NCI-H774 (cell line): Measurements from ENCODE around the gene SMARCC2.
"Not testable (repeated sequence)": the region's sequence is repeated elsewhere in the genome, so short reads cannot be mapped to it uniquely, and the experiment has no call there.

Source experiments
- DNase-seq: peaks from one replicate; lab custom pipeline; 2025; lab: John Stamatoyannopoulos, UW

SMARCC2 gene

GRCh38 chr12:56163533-56164344 lies 25.5 kb downstream of the SMARCC2 start:
- no peak for DNase-seq

DNA sequence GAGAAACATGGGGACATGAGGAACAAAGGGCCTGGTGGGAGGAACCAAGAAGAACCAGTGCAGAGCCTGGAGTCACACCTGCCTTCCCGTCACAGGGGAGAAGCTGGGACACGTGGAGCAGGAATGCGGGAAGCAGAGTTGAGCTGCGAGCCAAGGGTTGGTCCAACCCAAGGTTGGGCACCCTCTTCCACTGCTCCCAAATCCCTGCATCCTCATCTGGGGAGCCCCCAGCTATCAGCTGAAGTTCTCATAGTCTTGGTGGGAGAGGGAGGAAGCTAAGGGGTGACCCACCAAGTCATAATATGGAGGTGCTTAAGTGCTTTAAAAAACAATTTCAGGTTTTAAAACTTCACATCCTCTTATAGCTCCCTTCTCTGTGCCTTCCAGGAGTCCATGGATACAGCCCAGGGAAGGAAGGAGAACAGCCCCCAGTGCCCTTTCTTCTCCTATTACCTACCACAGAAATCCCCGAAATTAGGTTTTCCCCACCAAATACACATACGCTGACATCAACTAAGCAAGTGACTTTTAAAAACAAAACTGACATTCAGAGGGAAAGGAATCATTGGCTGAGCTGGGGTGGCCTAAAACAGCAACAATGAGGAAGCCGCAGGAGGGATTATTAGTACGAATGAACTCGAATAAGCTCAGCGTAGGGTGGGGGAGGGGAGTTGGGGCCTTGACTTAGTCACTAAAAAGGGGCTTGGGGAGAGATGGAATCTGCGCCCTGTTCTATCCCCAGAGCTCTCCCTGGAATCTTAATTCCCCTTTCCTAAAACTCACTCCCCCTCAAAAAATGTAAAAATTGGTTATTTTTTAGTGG lies 26.6 kb downstream of the SMARCC2 start:
- no peak for DNase-seq

GRCh38 chr12:56161690-56162351 lies 27.5 kb downstream of the SMARCC2 start:
- DNase-seq, result no peak

- no peak for DNase-seq
Measured at GRCh38 chr12:56160894-56161689, 28.2 kb downstream of the SMARCC2 start.

DNA sequence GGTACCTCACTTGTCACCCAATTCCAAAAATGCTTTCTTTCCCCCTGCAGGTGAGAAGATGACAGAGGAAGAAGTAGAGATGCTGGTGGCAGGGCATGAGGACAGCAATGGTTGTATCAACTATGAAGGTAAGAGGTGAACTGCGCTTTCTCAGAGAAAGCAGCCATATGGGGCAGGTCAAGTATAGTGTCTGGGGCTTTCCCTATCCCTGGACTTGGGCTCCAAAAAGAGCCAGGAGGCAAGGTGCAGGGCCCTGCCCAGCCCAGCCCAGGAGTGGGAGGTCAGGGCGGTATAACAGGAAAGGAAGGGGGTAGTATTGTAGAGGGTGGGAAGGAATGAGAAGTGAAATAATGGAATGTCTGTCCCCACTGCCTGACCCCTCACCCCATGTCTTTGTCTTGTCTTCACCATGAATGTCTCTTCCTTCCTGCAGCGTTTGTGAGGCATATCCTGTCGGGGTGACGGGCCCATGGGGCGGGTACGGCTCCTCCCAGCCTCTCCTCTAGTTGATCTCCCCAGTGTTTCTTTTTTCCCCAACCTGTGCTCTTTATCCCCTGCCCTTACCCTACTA lies 29.0 kb downstream of the SMARCC2 start:
- no peak for DNase-seq

DNA sequence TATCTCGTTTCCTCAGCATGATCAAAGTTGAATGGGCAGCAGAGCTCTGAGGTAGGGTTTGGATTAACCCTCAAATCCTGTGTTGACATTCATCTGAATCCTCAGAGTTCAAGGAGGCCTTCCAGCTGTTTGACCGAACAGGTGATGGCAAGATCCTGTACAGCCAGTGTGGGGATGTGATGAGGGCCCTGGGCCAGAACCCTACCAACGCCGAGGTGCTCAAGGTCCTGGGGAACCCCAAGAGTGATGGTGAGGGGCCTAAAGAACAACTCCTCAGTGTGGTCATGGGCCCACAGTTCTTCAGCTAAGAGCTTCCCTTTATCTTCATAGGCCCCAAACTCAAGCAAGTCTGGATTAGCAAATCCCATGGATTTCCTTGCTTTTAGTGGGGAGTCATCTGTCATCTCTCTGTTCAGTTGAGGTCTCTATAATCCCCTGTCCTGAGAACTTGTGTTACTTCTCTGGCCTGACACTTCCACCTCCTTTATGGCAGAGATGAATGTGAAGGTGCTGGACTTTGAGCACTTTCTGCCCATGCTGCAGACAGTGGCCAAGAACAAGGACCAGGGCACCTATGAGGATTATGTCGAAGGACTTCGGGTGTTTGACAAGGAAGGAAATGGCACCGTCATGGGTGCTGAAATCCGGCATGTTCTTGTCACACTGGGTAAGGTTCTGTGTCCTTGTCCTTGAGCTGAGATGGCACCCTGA lies 29.6 kb downstream of the SMARCC2 start:
- DNase-seq, result no peak

DNA sequence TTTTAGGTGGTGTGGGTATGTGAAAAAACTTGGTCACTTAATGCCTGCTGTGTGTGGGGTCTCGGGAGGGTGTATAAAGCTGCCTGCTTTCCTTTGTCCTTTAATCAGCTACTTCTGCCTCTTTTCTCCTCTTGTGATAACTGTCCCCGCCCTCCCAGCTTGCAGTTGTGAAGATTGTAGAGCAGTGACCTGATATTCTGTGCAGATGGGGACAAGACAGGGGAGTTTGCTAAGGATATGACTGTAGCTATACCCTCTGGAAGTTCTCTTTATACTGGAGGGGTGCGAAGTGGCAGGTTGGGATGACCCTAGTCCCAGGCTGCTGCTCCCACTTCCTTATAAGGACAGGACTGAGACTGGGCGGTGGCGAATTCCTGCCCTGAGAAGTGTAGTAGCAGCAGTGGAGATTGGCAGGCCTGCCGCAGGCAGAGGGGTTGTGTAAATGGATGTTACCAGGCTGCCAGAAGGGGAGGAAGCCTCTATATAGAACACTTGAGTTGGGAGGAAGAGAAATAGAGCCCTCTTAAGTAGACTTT lies 30.3 kb downstream of the SMARCC2 start:
- no peak for DNase-seq

- peak; percentile 98 for DNase-seq
Measured at GRCh38 chr12:56158029-56158925, 31.0 kb downstream of the SMARCC2 start, which contains the start of gene MYL6. TSS of gene MYL6 (plus strand) at chr12:56158359. CDS start at chr12:56158402, 43 bp downstream.

GRCh38 chr12:56157201-56158028 lies 31.9 kb downstream of the SMARCC2 start:
- peak; percentile 82 for DNase-seq

DNA sequence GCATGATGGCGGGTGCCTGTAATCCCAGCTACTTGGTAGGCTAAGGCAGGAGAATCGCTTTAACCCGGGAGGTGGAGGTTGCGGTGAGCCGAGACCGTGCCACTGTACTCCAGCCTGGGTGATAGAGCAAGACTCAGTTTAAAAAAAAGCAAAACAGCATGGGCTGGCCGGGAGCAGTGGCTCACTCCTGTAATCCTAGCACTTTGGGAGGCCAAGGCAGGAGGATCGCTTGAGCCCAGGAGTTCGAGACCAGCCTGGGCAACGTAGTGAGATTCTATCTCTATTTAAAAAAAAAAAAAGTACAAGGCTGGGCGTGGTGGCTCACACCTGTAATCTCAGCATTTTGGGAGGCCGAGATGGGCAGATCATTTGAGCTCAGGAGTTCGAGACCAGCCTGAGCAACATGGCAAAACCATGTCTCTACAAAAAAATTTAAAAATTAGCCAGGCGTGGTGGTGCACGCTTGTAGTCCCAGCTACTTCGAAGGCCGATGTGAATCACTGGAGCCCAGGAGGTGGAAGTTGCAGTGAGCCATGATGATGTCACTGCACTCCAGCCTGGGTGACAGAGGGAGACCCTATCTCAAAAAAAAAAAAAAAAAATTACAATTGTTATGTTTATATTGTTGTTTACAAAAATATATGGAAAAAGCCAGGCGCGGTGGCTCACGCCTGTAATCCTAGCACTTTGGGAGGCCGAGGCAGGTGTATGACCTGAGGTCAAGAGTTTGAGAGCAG lies 32.7 kb downstream of the SMARCC2 start:
- DNase-seq, result not testable (repeated sequence)

- DNase-seq, result no peak
Measured at GRCh38 chr12:56155256-56155845, 33.9 kb downstream of the SMARCC2 start.

GRCh38 chr12:56154818-56155217 lies 34.5 kb downstream of the SMARCC2 start:
- DNase-seq, result no peak

- no peak for DNase-seq
Measured at GRCh38 chr12:56154246-56154771, 35.0 kb downstream of the SMARCC2 start.

- DNase-seq, result no peak
Measured at GRCh38 chr12:56153678-56154065, 35.6 kb downstream of the SMARCC2 start.

- DNase-seq, result no peak
Measured at GRCh38 chr12:56152756-56153677, 36.3 kb downstream of the SMARCC2 start.
